Activated naive CD4-positive, alpha-beta T cell treated with anti-CD3 and anti-CD28 coated beads, Interleukin-2, amount 10 ng/mL, durations not matched to agents 7 days and 5 days (primary cell): ENCODE measurements around the gene C1orf53.
"Not testable (repeated sequence)": the region's sequence is repeated elsewhere in the genome, so short reads cannot be mapped to it uniquely, and the experiment has no call there.

Experiments
- CTCF ChIA-PET: fragments of 350-600 bp; sonication (Branson Sonifier 250); formaldehyde crosslinking; loops from one replicate; lab custom pipeline; 2021; ENCODE audit warnings: antibody characterized with exemption; lab: Charles Lee
- DNase-seq: peaks from one replicate; pipeline ENCODE4 v3.0.0-alpha.2; 2020
- H3K27ac Mint-ChIP-seq: one replicate; pipeline ENCODE4 v1.8.0; 2021; ENCODE audit warnings: mild to moderate bottlenecking, moderate library complexity, mixed read lengths
- H3K27me3 Mint-ChIP-seq: one replicate; pipeline ENCODE4 v1.8.0; 2021; ENCODE audit warnings: mild to moderate bottlenecking, mixed read lengths
- H3K36me3 Mint-ChIP-seq: one replicate; pipeline ENCODE4 v1.8.0; 2021; ENCODE audit warnings: mixed read lengths
- H3K4me1 Mint-ChIP-seq: one replicate; pipeline ENCODE4 v1.8.0; 2021; ENCODE audit warnings: mixed read lengths
- H3K4me3 Mint-ChIP-seq: one replicate; pipeline ENCODE4 v1.8.0; 2021; ENCODE audit warnings: mild to moderate bottlenecking, moderate library complexity, mixed read lengths
- H3K9me3 Mint-ChIP-seq: one replicate; pipeline ENCODE4 v1.8.0; 2021; ENCODE audit warnings: mixed read lengths

Gene C1orf53

GRCh38 chr1:197920414-197921117 is 18.1 kb downstream of the C1orf53 start:
- CTCF ChIA-PET = interaction anchor here (0.6 to 1.3 kb wide), 3 partner anchors 16 to 25 kb away, joined by 3 read pairs; no protein-coding TSS in a partner anchor
- no peak for DNase-seq
- Mint-ChIP-seq H3K27ac (peak overlapping the region; percentile 78), H3K27me3 (peaks cover 78% of the 10 kb centered on the region), H3K36me3 (no peaks in the 10 kb centered on the region), H3K4me1 (peaks cover 56% of the 10 kb centered on the region), H3K9me3 (no peaks in the 10 kb centered on the region), H3K4me3 (no peak overlapping the region)

- Mint-ChIP-seq H3K27me3 (peaks cover 72% of the 10 kb centered on the region), H3K4me1 (peaks cover 48% of the 10 kb centered on the region), H3K27ac (no peak overlapping the region), H3K36me3 (no peaks in the 10 kb centered on the region), H3K4me3 (no peak overlapping the region), H3K9me3 (no peaks in the 10 kb centered on the region)
- CTCF ChIA-PET = interaction anchor here (0.6 to 1.3 kb wide), 3 partner anchors 19 to 190 kb away, joined by 3 read pairs; no protein-coding TSS in a partner anchor
- no peak for DNase-seq
Measured at GRCh38 chr1:197921235-197922069, 19.0 kb downstream of the C1orf53 start.

- DNase-seq = no peak
- H3K36me3 Mint-ChIP-seq = no peaks in the 10 kb centered on the region
- peaks cover 72% of the 10 kb centered on the region for H3K27me3 Mint-ChIP-seq
- H3K4me1 Mint-ChIP-seq = peaks cover 42% of the 10 kb centered on the region
- CTCF ChIA-PET = interaction anchor here (0.6 to 1.3 kb wide), 3 partner anchors 27 to 190 kb away, joined by 3 read pairs; no protein-coding TSS in a partner anchor
- H3K4me3 Mint-ChIP-seq = no peak overlapping the region
- H3K27ac Mint-ChIP-seq = no peak overlapping the region
- no peaks in the 10 kb centered on the region for H3K9me3 Mint-ChIP-seq
Measured at GRCh38 chr1:197922070-197922390, 19.6 kb downstream of the C1orf53 start.

GRCh38 chr1:197923038-197923437 is 20.6 kb downstream of the C1orf53 start:
- CTCF ChIA-PET = interaction anchor here (0.7 to 2.4 kb wide), 2 partner anchors 199 to 403 kb away, joined by 4 to 16 read pairs; no protein-coding TSS in a partner anchor
- Mint-ChIP-seq H3K4me3 (no peak overlapping the region), H3K27me3 (peaks cover 71% of the 10 kb centered on the region), H3K36me3 (no peaks in the 10 kb centered on the region), H3K27ac (no peak overlapping the region), H3K9me3 (no peaks in the 10 kb centered on the region), H3K4me1 (peaks cover 32% of the 10 kb centered on the region)
- DNase-seq = no peak

- no peak overlapping the region for H3K4me3 Mint-ChIP-seq
- H3K36me3 Mint-ChIP-seq = no peaks in the 10 kb centered on the region
- no peak overlapping the region for H3K27ac Mint-ChIP-seq
- CTCF ChIA-PET = interaction anchor here (0.8 to 2.9 kb wide), 12 partner anchors 9 to 543 kb away, joined by 3 to 20 read pairs (median 3); partner anchors contain the start of gene LHX9
- peaks cover 63% of the 10 kb centered on the region for H3K27me3 Mint-ChIP-seq
- H3K9me3 Mint-ChIP-seq = no peaks in the 10 kb centered on the region
- no peak for DNase-seq
- H3K4me1 Mint-ChIP-seq = peaks cover 23% of the 10 kb centered on the region
Measured at GRCh38 chr1:197924516-197925123, 22.2 kb downstream of the C1orf53 start.

DNA sequence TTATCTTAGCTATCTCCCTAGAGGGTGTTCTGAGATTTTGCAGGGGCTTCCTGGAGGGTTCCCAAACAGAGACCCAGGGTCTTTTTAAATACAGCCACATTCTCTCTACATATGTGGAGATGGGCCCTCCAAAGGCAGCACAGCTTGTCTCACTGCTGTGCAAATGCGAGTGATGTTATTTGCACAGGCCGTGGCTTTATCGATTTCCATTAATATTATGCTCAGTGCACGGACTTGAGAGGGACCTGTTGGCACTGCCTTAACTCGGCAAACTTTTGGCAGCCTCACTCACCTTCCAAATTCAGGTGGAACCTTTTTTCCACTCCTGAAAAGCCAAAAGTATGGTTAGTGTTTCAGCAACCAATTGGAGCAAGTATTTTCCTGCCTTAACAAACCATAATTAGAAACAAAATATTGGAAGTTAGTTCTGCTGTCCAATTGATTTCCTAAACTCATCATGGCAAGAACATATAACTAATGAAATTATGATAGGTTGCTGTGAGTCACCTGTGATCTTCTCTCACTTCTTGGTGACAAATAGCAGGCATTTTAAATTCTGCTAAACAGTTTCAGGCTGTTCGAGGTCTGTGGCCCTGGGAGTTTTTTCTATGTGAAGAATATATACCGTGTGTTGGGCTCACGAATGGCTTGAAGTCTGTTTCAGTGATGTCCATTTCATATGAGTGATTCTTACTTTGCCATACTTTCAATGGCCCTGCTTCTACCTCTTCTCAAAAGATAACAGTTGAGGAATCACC is 25.7 kb downstream of the C1orf53 start:
- no peak for DNase-seq
- Mint-ChIP-seq H3K4me3 (no peak overlapping the region), H3K36me3 (no peaks in the 10 kb centered on the region), H3K4me1 (peaks cover 7% of the 10 kb centered on the region), H3K27ac (no peak overlapping the region), H3K9me3 (no peaks in the 10 kb centered on the region), H3K27me3 (peaks cover 29% of the 10 kb centered on the region)
- CTCF ChIA-PET = interaction anchor here (1.0 to 1.7 kb wide), 2 partner anchors 59 to 408 kb away, joined by 3 to 8 read pairs; no protein-coding TSS in a partner anchor

DNA sequence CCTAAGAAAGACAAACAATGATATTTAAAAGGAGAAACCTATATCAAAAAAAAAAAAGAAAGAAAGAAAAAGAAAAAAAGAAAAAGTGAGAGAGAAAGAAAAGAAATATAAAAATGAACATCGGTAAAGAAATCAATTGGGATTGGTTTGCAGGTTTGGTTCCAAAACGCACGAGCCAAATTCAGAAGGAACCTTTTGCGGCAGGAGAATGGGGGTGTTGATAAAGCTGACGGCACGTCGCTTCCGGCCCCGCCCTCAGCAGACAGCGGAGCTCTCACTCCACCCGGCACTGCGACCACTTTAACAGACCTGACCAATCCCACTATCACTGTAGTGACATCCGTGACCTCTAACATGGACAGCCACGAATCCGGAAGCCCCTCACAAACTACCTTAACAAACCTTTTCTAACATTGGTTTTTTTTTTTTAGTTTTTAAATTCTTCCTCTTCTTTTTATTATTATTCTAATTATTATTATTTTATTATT is 26.5 kb downstream of the C1orf53 start:
- peak; percentile 49 for DNase-seq
- no peaks in the 10 kb centered on the region for H3K36me3 Mint-ChIP-seq
- peaks cover 33% of the 10 kb centered on the region for H3K27me3 Mint-ChIP-seq
- no peaks in the 10 kb centered on the region for H3K9me3 Mint-ChIP-seq
- H3K27ac Mint-ChIP-seq = no peak overlapping the region
- no peak overlapping the region for H3K4me3 Mint-ChIP-seq
- H3K4me1 Mint-ChIP-seq = peaks cover 7% of the 10 kb centered on the region
- CTCF ChIA-PET = interaction anchor here (1.0 kb wide), 1 partner anchor 60 kb away, joined by 3 read pairs; no protein-coding TSS in a partner anchor

DNA sequence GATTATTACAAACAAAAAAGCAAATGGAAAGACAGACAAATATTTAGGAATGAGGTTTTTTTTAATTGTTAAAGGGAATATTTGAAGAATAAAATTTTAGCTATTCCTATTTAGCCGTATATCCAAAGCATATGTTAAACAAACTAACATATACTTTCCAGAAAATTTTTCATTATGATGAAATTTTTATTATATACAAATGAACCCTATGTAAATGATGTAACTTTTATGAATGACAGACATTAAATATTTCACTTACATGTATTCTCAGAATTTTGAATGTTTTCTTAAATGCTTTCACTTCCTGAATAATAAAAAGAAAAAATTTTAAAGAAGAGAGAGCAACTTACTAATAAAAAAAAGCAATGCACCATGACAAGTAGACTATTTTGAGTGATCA is 30.6 kb downstream of the C1orf53 start:
- H3K4me1 Mint-ChIP-seq = peaks cover 7% of the 10 kb centered on the region
- peaks cover 23% of the 10 kb centered on the region for H3K27me3 Mint-ChIP-seq
- H3K4me3 Mint-ChIP-seq = no peak overlapping the region
- no peak overlapping the region for H3K27ac Mint-ChIP-seq
- H3K36me3 Mint-ChIP-seq = no peaks in the 10 kb centered on the region
- no peaks in the 10 kb centered on the region for H3K9me3 Mint-ChIP-seq
- no peak for DNase-seq
- CTCF ChIA-PET = no interaction called here

DNA sequence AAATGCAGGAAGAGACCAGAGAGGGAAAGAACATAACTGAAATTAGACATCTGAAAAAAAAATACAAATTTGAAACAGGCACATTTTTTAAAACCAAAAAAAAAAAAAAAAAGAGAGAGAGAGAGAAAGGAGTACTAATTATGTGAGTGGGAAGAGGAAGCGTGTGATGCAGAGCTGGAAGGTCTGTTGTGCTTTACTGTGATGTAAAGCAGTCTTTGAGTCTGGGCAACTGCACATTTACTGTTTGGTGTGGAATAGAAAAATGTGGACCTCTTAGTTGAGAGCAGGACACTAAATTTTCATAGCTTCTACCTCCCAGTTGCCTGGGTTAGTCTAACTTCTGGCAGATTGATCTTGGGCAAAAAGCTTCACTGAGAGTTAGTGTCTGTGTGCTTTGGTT is 31.2 kb downstream of the C1orf53 start:
- Mint-ChIP-seq H3K4me1 (peaks cover 4% of the 10 kb centered on the region), H3K9me3 (no peaks in the 10 kb centered on the region), H3K4me3 (no peak overlapping the region), H3K27ac (no peak overlapping the region), H3K36me3 (no peaks in the 10 kb centered on the region), H3K27me3 (peaks cover 23% of the 10 kb centered on the region)
- DNase-seq = no peak
- CTCF ChIA-PET = interaction anchor here (1.0 to 1.2 kb wide), 2 partner anchors 9 to 11 kb away, joined by 3 read pairs; no protein-coding TSS in a partner anchor

DNA sequence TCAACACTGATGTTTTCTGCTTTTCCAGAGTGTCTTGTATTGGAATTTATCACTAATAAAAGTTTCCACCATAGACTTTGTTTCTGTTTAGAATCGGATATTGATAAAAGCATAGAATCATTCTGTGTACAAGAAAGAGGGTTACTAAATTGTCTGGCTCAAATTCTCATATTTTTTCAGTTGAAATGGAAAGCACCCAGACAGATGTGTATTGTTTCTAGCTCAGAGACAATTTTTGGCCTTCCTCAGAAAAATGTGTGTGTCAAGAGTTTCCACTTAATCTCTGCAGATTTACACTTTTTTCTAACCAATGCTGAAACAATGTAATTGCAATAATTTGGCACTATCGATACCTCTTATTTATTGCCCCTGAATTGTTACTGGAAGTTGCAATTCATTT is 35.0 kb downstream of the C1orf53 start:
- Mint-ChIP-seq H3K36me3 (no peaks in the 10 kb centered on the region), H3K4me1 (no peaks in the 10 kb centered on the region), H3K27me3 (peaks cover 24% of the 10 kb centered on the region), H3K9me3 (no peaks in the 10 kb centered on the region), H3K27ac (no peak overlapping the region), H3K4me3 (no peak overlapping the region)
- no peak for DNase-seq
- CTCF ChIA-PET = no interaction called here

- no peaks in the 10 kb centered on the region for H3K36me3 Mint-ChIP-seq
- H3K27me3 Mint-ChIP-seq = peaks cover 24% of the 10 kb centered on the region
- no peaks in the 10 kb centered on the region for H3K9me3 Mint-ChIP-seq
- H3K4me3 Mint-ChIP-seq = no peak overlapping the region
- no peaks in the 10 kb centered on the region for H3K4me1 Mint-ChIP-seq
- no peak for DNase-seq
- CTCF ChIA-PET = no interaction called here
- H3K27ac Mint-ChIP-seq = no peak overlapping the region
Measured at GRCh38 chr1:197937892-197938291, 35.5 kb downstream of the C1orf53 start.

DNA sequence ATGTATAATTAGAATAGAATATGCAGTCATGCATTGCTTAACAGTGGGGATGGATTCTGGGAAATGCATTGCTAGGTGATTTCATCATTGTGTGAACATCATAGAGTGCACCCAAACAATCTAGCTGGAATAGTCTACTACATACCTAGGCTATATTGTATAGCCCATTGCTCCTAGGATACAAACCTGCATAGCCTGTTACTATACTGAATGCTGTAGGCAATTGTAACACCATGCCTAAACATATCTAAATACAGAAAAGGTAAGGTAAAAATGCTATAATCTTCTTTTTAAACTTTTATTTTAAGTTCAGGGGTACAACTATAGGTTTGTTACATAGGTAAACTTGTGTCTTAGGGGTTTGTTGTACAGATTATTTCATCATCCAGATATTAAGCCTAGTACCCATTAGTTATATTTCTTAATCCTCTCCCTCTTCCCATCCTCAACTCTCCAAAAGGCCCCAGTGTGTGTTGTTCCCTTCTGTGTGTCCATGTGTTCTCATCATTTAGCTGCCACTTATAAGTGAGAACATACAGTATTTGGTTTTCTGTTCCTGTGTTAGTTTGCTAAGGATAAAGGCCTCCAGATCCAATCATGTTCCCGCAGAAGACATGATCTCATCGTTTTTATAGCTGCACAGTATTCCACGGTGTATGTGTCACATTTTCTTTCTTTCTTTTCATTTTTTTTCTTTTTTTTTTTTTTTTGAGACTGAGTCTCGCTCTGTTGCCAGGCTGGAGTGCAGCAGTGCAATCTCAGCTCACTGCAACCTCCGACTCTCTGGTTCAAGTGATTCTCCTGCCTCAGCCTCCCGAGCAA is 36.9 kb downstream of the C1orf53 start:
- DNase-seq, H3K4me3 Mint-ChIP-seq, H3K4me1 Mint-ChIP-seq, H3K27ac Mint-ChIP-seq, CTCF ChIA-PET, H3K36me3 Mint-ChIP-seq, H3K9me3 Mint-ChIP-seq: not testable (repeated sequence)
- peaks cover 16% of the 10 kb centered on the region for H3K27me3 Mint-ChIP-seq

DNA sequence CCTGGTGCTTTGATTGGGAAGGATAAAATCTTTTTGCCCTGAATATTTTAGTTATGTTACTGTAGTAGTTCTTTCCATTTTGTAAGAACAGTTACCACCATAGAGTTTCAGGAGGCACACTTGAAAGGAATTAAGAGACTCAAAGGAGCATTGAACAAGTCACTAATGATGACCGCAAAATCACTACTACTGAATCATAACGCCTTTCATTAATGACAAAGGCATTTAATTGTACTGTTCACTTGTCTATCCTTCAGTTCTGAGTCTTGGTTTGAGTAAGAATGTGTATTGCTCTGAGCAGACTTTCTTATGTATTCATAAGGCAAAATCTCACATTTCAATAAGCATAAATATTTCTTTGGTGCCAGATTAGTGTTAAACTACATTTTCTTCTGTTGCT is 39.6 kb downstream of the C1orf53 start:
- Mint-ChIP-seq H3K27me3 (peaks cover 15% of the 10 kb centered on the region), H3K36me3 (no peaks in the 10 kb centered on the region), H3K27ac (no peak overlapping the region), H3K4me1 (no peaks in the 10 kb centered on the region), H3K4me3 (no peak overlapping the region), H3K9me3 (no peaks in the 10 kb centered on the region)
- DNase-seq = no peak
- CTCF ChIA-PET = no interaction called here
